OCI-LY3 (cell line): ENCODE measurements around the gene C11orf16.

Source experiments
- CTCF ChIP-seq: fragments of 200-600, 300-600 bp; sonication (generic); IDR thresholded peaks from 2 replicates; pipeline ENCODE4 v1.5.1; 2014; ENCODE audit warnings: antibody characterized with exemption, low read length, low read depth
- EZH2phosphoT487 ChIP-seq: fragments of 200-600 bp; shearing (Covaris generic); IDR thresholded peaks from 2 replicates; pipeline ENCODE4 v1.6.1; 2018; ENCODE audit warnings: antibody characterized with exemption, mixed run types, low read depth

GRCh38 chr11:8913961-8914660 lies 18.6 kb downstream of the C11orf16 start:
- TF ChIP-seq CTCF = peak; percentile 83
- TF ChIP-seq EZH2phosphoT487 = no peak
